ENCODE data around the gene VPS51. TPM values are rescaled to one million over a fixed set of nuclear protein-coding genes. Genes with fewer than 3 reads are reported as not detected.

The VPS51 gene
- total and polyA plus RNA-seq, 2 of the 13 experiments (the other 11 are each of a cell fraction or from before 2014, with no cell fraction given), result 76.3 to 90.6 TPM

GRCh38 chr11:65095974-65096806 is at the start of gene VPS51 (continued):
- TF ChIP-seq ZHX2 (IDR thresholded peaks at IDR 0.05; ENCODE audit: low read depth) (peak; percentile 93), ZHX2 (CRISPR knock-in tag; IDR thresholded peaks at IDR 0.05; ENCODE audit: borderline replicate concordance) (no peak), ZNF101 (CRISPR knock-in tag; IDR thresholded peaks at IDR 0.05; ENCODE audit: borderline replicate concordance, low read depth) (0 out of 2 replicates have a peak, but pooled peaks have one; percentile 36), TCF12 (IDR thresholded peaks at IDR 0.05) (no peak), TCF12 (CRISPR knock-in tag; IDR thresholded peaks at IDR 0.05) (peak; percentile 71), CSRNP2 (CRISPR knock-in tag; conservative IDR thresholded peaks at IDR 0.05; ENCODE audit: low read depth) (no peak), ATRX (CRISPR knock-in tag; IDR thresholded peaks at IDR 0.05; ENCODE audit: borderline replicate concordance) (no peak), ZFP91 (CRISPR knock-in tag; IDR thresholded peaks at IDR 0.05; ENCODE audit: borderline replicate concordance) (peak; percentile 91), TEAD3 (CRISPR knock-in tag; optimal IDR thresholded peaks at IDR 0.05; ENCODE audit: borderline replicate concordance) (peak; percentile 81), SSRP1 (CRISPR knock-in tag; IDR thresholded peaks at IDR 0.05) (no peak), PRDM10 (CRISPR knock-in tag; IDR thresholded peaks at IDR 0.05; ENCODE audit: low read depth) (peak; percentile 48; the same call in 1 of the 2 replicates), LCORL (IDR thresholded peaks at IDR 0.05) (no peak), LCORL (CRISPR knock-in tag; IDR thresholded peaks at IDR 0.05) (0 out of 2 replicates have a peak, but pooled peaks have one; percentile 25), MED8 (CRISPR knock-in tag; IDR thresholded peaks at IDR 0.05; ENCODE audit: insufficient replicate concordance) (peak; percentile 75), ZNF33A (CRISPR knock-in tag; IDR thresholded peaks at IDR 0.05; ENCODE audit: borderline replicate concordance) (peak; percentile 87; the same call in 1 of the 2 replicates)
